ENCODE measurements around the gene TRIM45.

GRCh38 chr1:117118137-117118536, 3.4 kb downstream of the TRIM45 start:
- TF ChIP-seq EZH2 (IDR thresholded peaks at IDR 0.05; ENCODE audit: insufficient read depth, poor library complexity, severe bottlenecking), result no peak
- no peak for TF ChIP-seq EZH2phosphoT487 (IDR thresholded peaks at IDR 0.05; ENCODE audit: insufficient read depth, low read depth)

All from GM23248 (cell line).